A673 (cell line): ENCODE results near the gene C20orf202.

ENCODE experiments used
- CTCF ChIP-seq: fragments of 300-800, 200-600 bp; sonication (generic); conservative IDR thresholded peaks from 2 replicates; pipeline ENCODE4 v1.5.1; 2017; ENCODE audit warnings: low read depth, mild to moderate bottlenecking, antibody characterized with exemption, low read length, moderate library complexity, mixed read lengths
- EZH2 ChIP-seq: fragments of 200-600 bp; sonication (generic); IDR thresholded peaks from 2 replicates; pipeline ENCODE4 v1.6.1; 2017; ENCODE audit warnings: borderline replicate concordance, low read depth, mild to moderate bottlenecking, mixed read lengths, antibody characterized with exemption, low read length; ENCODE audit not compliant: poor library complexity, severe bottlenecking

GRCh38 chr20:1171461-1172093 is 31.7 kb upstream of the C20orf202 start:
- TF ChIP-seq CTCF = no peak
- no peak for TF ChIP-seq EZH2
